HG03571 (cell line): ENCODE data around the gene SKI.

Source experiments
- ATAC-seq: cut with Tn5 transposase; IDR thresholded peaks from one replicate; pipeline ENCODE4 v1.9.1; 2021; ENCODE audit not compliant: unreplicated experiment

Gene SKI

DNA sequence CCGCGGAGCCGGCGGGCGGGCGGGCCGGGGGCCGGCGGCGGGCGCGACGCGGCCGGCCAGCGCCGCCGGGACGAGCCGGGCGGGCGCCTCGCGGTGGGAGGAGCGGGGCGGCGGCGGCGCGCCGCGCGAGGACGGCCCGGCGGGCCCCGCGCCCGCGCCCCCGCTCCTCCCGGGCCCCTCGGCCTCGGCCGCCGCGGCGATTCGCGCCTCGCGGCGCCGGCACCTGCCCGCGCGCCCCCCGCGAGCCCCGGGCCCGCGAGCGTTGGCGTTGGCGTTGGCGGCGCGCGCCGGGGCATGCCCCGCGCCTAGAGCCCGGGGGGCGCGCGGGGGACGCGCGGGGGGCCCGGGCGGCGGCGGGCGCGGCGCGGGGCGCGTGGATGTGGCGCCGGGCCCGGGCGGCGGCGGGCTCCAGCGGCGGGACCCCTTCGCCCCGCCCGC lies at the start of gene SKI:
SKI (plus strand) TSS at position 163 of the 438 bp plus-strand sequence. CDS start 448 bp downstream, outside the sequence.
- ATAC-seq, result no peak

DNA sequence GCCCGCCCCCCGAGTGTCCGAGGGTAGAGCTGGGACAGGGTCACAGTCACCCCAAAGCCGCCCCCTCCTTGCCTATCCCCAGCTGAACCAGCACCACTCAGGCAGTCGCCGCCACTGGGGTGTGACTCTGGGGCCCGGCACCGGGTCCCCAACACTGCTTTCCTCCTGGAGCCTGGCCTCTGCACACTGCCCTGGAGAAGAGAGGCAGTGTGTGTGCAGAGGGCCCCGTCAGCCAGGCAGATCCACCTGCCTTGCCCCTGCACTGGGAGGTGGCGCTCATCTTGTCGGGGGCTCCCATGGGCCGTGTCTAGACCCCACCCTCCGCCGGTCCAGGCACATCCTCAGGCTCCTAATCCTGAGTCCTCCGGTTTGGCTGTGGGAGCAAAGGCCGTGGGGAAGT lies 49.2 kb upstream of the SKI start:
- ATAC-seq, result no peak

DNA sequence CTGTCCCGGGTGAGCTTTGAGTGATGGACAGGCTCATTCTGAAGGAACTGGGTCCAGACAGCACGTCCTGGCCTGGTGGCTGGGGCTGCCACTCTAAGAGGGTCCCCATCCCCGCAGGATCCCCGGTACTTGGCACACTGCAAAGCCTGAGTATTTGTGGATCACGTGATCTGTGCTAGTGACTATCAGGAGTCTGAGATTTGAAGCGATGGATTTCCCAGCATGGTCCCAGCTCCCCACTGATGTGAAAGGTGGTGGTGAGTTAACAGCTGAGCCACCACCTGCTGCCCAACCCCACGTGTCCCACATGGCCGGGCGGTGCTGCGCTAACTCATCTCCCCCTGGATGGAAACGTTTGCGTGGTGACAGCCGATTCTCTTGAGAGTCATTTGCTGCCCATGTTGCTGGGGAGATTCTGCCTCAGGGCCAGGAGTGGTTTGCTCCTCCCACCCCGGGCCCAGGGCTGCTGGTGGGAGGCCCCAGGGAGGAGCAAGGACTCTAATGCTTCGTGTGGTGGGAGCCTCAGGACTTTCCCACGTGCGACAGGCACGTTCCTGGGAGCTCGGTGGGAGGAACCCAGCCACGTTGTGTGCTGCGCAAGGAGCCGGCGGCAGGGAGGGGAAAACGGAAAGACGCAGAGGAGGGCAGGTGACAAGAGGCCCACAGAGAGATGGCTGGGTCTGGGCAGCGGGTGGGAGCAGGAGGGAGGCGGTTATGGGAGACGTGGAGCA lies 48.7 kb upstream of the SKI start:
- ATAC-seq, result no peak

DNA sequence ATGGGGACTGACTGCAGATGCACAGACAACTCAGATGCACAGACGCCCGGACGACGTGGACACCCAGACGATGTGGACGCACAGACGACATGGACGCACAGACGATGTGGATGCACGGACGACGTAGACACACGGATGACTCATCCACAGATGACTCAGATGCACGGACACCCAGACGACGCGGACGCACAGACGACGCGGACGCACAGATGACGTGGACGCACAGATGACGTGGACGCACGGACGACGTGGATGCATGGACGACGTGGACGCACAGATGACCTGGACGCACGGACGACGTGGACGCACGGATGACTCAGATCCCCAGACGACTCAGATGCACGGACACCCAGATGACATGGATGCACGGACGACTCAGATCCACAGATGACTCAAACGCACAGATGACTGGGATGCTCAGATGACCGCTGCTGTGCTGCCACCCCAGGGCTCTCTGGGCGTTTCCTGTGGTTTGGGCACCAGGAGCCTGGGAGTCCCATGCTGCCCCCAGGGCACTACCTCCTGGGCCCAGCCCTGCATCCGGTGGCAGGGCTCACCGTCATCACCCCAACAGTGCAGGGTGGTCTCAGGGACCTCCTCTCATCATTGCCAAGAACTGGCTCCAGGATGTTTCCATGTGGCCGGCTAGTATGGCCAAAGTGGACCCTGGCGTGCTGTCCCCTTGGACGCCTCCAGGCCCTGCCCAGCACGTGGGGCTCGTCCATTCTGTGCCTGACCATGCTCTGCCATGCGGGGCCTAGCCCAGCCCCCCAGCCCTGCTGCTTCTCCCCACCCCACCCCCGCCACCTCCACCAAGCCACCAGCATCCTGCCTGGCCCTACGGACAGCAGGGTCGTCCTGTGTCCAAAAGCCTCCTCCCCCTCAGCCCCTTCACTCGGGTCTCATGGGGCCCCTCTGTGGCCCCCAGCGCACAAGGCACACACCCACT lies 47.5 kb upstream of the SKI start:
- no peak for ATAC-seq

DNA sequence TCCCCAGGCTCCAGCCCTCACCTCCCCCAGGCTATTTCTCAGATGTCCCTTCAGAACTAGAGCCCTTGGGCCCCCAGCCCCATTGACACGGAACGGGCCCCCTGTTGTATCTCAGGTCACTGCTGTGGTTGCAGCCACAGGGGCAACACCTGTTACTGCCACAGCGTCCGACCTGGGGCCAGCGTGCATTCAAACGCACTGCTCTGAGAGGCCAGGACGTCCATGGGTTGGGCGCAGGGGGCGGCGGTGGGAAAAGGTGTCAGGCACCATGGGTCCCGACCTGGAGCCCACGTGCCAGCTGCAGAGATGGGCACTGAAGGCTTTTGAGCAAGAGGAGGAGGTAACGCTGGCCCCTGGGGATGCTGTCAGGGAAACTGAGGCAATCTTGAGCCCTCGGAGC lies 46.8 kb upstream of the SKI start:
- no peak for ATAC-seq

DNA sequence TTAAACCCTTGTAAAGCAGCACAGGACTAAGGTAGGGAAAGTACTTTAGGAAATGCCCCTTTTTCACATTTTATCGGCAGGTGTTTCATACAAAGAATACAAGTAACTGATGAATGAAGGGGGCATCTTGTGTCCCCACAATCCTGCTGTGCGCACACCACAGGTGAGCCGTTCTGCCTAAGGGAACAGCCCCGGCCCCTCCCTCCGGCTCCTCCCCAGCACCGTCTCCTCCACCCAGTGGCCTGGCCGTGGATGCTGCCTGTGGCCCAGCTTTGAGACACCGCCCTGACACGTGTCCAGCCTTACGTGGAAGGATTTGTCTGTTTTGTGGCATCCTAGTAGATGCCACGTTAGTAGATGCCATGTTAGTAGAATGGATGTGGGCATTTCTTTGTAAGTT lies 46.4 kb upstream of the SKI start:
- no peak for ATAC-seq

DNA sequence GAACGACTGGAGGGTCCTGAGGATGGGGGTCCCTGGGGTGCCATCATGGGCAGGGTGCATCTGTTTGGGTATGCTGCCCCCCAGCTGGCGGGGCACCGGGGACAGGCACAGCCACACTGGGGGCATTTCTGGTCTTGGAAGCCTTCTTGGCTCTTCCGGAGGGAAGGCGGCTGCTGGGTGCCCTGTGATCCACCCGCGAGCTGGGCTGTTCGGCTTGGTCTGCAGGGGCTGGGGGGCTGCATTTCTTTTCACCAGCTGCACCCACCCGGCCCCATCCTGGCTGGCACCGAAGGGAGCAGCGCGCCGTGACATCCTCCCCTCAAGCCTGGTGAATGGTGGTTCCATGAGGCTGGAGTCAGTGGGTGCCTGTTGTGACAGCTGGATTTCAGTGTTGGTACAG lies 45.7 kb upstream of the SKI start:
- ATAC-seq, result no peak

DNA sequence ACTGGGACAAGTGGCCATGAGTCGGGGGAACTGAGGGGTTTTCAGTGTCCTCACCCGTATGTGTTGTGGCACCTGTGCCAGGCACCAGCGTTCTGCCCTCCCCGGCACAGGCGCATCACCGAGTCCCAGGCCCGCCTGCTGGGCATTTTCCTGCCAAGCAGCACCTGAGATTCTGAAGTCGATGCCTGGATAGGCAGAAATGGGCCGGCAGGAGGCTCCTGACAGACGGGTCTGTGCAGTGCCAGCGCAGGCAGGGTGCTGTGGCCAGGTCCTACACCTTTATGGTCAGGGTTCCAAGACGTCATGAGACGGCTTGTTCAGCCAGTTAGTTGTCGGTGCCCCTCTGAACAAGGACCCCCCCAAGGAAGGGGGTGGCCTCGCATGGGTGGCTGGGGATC lies 44.2 kb upstream of the SKI start:
- ATAC-seq, result no peak

DNA sequence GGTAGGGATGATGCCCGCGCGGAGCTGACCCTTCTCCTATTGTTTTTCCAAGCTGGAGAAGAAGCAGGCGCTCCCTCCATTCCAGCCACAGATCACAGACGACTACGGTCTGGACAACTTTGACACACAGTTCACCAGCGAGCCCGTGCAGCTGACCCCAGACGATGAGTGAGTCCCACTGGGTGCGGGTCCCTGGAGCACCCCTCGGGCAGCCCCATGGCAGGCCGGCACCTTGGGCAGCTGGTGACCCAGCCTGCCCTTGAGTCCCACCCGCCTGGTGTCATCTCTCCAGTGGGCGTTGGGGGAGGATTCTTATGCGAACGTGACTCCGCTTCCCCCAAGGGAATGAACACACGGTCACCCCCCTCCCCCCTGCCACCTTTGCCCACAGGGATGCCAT lies 43.6 kb upstream of the SKI start:
- ATAC-seq, result no peak

DNA sequence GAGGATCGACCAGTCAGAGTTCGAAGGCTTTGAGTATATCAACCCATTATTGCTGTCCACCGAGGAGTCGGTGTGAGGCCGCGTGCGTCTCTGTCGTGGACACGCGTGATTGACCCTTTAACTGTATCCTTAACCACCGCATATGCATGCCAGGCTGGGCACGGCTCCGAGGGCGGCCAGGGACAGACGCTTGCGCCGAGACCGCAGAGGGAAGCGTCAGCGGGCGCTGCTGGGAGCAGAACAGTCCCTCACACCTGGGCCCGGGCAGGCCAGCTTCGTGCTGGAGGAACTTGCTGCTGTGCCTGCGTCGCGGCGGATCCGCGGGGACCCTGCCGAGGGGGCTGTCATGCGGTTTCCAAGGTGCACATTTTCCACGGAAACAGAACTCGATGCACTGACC lies 43.2 kb upstream of the SKI start:
- no peak for ATAC-seq

DNA sequence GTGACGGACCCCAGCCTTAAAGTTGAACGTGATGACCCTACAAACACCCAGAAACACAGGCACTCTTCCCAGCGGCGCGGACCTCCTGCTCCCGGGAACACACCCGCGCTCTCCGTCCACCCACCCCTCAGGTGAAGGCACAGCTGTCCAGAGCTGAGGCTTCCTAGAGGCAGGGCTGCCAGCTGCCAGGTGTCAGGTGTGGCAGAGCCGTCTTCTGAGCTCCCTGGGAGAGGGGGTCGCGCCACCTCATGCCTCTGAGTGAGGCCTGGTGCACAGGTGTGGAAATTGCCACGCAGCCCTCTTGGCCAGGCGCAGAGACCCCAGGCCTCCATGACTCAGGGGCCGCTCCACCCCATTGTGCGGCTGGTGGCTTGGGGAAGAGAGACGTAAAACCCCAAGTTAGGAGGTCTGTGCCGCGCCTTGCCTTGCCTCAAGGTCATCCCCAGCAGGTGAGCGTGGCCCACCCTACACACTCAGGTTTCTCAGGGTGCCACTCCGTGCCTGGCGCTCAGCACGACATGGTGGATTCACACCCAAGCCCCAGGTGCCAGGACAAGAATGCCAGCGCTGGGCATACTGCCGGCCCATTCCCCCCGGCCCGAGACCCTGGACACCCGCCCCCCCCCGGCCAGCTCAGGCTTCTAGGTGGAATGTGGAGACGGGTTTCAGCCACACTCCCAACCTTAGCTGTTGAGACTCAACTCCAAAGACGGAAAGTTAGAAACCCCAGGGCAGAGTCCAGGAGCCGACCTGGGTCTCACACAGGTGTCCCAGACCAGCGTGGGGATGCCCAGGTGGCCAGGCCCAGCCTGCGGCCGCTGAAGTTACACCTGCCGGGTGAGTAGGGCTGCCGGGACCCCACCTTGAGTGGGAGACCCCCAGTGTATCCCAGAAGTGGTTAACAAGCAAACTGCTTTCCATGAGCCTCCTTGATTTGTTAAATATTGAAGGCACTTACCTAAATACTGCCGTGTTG lies 42.0 kb upstream of the SKI start:
- ATAC-seq, result no peak

DNA sequence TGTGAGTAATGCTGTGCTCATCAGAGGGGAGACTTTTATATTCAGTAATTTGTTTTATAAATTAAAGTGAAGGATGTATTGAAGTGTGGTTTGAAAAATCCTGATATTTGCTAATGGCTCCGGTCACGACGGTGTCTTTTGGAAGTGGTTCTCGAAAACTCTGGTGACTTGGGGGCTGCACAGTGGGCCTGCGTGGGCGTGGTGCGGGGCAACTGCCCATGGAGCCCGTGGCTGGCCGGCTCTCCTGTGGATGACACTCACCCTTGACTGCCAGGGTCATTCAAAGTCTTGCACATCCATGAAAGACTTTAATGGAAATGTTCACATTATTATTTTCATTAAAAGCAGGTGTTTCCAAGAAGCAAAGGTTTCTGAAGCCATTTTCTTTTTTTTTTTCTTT lies 41.2 kb upstream of the SKI start:
- no peak for ATAC-seq

DNA sequence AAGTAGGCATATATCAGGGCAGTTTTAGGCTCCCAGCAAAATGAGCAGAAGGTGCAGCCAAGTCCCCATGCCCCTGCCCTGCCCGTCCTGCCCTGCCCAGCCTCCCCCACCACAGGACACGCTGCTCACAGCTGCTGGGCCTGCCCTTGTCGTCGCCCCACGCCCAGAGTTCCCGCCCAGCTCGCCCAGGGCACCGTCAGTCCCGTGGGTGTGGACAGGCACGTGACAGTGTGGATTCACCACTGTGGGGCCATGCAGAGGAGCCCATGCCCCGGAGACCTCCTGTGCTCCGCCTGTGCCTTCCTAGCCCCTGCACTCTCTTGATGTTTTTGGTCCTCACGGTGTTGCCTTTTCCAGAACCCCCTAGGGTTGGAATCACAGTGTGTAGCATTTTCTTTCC lies 40.5 kb upstream of the SKI start:
- no peak for ATAC-seq

DNA sequence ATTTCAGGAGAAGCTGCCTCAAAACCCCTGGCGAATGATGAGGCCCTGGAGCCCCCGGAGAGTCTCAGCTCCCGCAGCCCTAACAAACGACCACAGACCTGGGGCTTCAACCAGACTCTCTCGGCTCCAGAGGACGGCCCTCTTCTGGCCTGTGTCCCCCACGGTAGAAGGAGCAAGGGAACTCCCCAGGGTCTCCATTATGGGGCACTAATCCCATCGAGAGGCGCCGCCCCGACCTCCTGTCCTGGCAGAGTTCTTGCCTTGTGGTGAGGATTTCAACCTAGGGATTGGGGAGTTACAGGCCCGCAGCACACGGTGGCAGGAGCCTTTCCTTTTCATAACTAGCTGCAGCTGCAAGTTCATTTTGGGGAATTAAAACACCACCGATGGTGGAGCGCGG lies 39.8 kb upstream of the SKI start:
- no peak for ATAC-seq

DNA sequence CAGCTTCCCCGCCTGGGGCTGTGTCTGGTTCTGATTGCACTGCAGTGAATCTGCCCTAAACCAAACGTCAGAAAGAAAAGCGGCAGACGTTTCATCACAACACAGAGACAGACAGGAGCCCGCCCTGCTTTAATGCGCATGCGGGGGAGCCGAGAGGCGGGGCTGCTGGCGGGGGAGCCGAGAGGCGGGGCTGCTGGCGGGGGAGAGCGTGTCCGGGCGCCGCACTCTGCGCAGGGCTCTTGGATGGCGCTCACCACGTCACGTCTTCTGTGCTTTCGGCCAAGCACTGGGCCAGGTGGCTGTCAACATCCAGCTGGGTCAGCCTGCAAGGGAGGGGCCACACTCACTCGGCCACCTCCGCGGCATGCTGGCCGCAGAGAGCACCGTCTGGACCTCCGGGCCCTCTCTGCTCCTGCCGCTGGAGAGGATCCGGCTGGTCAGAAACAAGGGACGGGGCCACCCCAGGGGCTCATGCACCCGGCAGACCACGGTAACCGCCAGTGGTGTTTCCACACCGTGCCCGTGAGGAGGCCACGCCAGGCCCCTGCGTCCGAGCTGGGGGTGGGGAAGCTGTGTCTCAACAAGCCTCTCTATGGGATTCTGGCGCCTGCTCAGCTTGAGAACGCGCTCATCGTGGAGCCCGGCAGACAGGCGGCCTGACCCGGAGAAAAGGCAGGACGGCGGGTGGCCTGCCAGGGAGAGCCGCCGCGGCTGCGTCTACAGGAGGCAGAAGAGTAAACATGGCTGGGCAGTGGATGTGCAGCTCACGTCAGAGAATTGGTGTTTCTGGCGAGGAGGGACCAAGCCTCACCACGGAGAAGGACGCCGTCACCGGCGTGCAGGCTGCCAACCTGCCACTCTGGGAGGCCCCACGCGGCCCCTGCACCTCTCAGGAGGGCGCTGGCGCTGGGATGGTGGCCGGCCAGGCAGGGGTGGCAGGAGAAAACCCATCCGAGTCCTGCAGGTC lies 38.4 kb upstream of the SKI start:
- ATAC-seq, result no peak

DNA sequence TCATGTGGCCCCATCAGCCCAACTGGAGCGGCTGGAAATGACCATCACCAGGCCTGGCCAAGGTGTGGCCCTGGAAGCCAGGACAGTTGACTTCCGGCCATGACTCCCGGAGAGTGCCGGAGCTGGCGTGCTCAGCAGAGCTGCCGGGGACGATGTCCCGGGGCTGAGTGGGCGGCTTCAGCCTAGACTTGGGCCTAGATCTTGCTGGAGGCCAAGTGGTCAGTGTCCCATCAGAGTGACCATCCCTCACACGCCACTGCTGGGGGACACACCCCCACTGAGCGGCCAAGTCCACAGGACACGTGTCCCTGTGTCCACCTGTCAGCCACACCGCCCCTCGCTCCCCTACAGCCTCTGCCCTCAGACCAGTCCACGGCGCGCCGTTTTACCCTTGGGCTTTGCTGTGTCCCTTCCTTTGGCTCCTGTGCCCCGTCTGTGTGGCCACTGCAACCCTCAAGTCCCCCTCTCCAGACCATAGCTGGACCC lies 37.6 kb upstream of the SKI start:
- no peak for ATAC-seq

DNA sequence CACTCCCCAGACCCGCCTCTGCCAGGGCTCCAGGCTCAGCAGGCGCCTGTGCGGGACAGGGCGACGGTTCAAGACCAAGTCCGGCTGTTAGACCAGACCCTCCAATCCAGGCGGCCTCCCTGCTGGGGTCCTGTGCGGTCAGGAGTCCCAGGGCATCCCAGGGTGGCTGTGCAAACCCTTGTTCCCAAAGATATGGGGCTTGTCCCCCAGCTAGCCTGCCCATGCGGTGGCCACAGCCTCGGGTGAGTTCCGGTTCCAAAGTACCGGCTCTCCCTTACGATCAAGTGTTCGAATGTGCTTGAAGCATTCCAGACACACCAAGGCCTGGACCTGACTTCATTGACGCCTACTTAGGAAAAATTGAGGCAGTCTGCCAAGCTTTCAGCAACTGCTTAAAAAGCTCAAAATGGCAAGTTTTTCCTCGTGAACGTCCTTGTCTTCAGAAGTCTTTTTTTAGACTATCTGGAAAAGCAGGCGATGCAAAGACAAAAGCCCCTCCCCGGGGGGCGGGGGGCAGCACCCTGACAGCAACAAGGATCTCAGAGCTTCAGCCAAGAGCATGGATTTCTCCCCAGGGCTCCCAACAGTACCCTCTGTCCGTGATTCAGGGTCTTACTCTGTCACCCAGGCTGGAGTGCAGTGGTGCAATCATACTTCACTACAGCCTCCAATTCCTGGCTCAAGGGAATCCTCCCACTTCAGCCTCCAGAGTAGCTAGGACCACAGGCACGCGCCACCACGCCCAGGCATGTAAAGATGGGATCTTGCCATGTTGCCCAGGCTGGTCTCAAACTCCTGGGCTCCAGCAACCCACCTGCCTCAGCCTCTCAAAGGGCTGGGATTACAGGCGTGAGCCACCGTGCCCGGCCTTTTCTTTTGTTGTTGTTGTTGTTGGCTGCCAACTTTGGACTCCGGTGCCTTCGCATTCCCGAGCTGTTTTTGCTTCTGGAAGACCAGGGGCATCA lies 35.8 kb upstream of the SKI start:
- no peak for ATAC-seq

DNA sequence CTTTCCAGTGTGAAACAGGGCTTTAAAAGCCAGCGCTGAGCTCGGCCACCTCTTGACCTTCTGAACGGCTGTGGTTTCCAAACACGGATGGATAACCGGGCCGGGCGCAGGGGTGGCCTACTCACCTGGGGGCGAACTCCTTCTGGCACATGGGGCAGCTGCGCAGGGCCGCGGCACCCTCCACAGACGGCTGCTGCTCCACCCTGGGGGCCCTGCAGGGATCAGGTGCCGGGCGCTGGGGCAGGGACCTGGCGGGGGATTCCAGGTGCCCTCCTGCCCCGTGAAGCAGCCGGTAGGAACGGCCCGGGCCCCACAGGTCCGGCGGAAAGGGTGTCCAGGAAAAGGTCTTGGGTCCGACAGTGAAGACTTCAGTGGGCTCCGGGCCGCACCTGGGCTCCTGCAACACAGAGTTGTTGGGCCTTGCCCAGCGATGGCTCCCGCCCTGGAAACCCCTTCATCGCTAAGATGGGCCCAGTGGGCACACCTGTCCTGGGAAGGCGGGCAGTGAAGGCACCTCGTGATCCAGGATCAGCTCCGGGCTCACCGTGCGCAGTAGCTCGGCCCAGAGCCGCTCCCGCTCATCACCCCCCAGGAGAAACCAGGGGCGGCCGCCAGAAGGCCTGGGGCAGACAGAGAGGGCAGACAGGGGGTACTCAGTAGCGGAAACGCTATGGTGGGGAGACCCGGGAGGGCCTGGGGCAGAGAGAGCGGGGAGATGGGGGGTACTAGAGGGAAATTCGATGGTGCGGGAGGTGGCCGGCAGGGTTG lies 34.4 kb upstream of the SKI start:
- no peak for ATAC-seq
